Astrocyte of the hippocampus (primary cell): ENCODE measurements around the gene ZNF587.
"Not testable (repeated sequence)": the region's sequence is repeated elsewhere in the genome, so short reads cannot be mapped to it uniquely, and the experiment has no call there.

Experiments used
- DNase-seq: peaks from one replicate; pipeline ENCODE4 v3.0.0; 2011; ENCODE audit warnings: low read depth, low spot score

ZNF587 gene

GRCh38 chr19:57849666-57850473 is at the start of gene ZNF587:
Gene ZNF587, plus strand, starts transcription at chr19:57849859. Its CDS starts 180 bp downstream, at chr19:57850039.
- peak; percentile 92 for DNase-seq

GRCh38 chr19:57800696-57801095 is 49.0 kb upstream of the ZNF587 start:
- no peak for DNase-seq

GRCh38 chr19:57802269-57802668 is 47.4 kb upstream of the ZNF587 start:
- no peak for DNase-seq

- no peak for DNase-seq
Observed at GRCh38 chr19:57803265-57803593, 46.4 kb upstream of the ZNF587 start.

- DNase-seq, result peak; percentile 95
Observed at GRCh38 chr19:57803594-57804325, 45.9 kb upstream of the ZNF587 start.

GRCh38 chr19:57807541-57807940 is 42.1 kb upstream of the ZNF587 start:
- DNase-seq, result no peak

- DNase-seq, result not testable (repeated sequence)
Observed at GRCh38 chr19:57810410-57811295, 39.0 kb upstream of the ZNF587 start.

GRCh38 chr19:57812226-57812625 is 37.4 kb upstream of the ZNF587 start:
- no peak for DNase-seq

- peak; percentile 21 for DNase-seq
Observed at GRCh38 chr19:57812975-57813820, 36.5 kb upstream of the ZNF587 start.

GRCh38 chr19:57813919-57814504 is 35.6 kb upstream of the ZNF587 start:
- DNase-seq, result peak; percentile 28

GRCh38 chr19:57814505-57815246 is 35.0 kb upstream of the ZNF587 start, which contains the start of gene ZNF552:
Gene ZNF552, minus strand, starts transcription at chr19:57814913. Its CDS starts 170 bp downstream, at chr19:57814743.
- peak; percentile 95 for DNase-seq

- DNase-seq, result no peak
Observed at GRCh38 chr19:57815247-57816075, 34.2 kb upstream of the ZNF587 start.

- DNase-seq, result no peak
Observed at GRCh38 chr19:57816652-57817051, 33.0 kb upstream of the ZNF587 start.

- no peak for DNase-seq
Observed at GRCh38 chr19:57817976-57818375, 31.7 kb upstream of the ZNF587 start.

- no peak for DNase-seq
Observed at GRCh38 chr19:57818378-57818777, 31.3 kb upstream of the ZNF587 start.

GRCh38 chr19:57819475-57820148 is 30.0 kb upstream of the ZNF587 start:
- DNase-seq, result peak; percentile 96

- no peak for DNase-seq
Observed at GRCh38 chr19:57820599-57820998, 29.1 kb upstream of the ZNF587 start.

GRCh38 chr19:57821095-57821494 is 28.6 kb upstream of the ZNF587 start:
- DNase-seq, result not testable (repeated sequence)
